ENCODE measurements around the gene MAP1A.
"Not testable (repeated sequence)": the region's sequence is repeated elsewhere in the genome, so short reads cannot be mapped to it uniquely, and the experiment has no call there.

Gene MAP1A

GRCh38 chr15:43531018-43531670 is 13.7 kb downstream of the MAP1A start:
- no peak for DNase-seq

- not testable (repeated sequence) for DNase-seq
Observed at GRCh38 chr15:43532826-43533225, 15.4 kb downstream of the MAP1A start.

- DNase-seq, result no peak
Observed at GRCh38 chr15:43534897-43535296, 17.5 kb downstream of the MAP1A start.

GRCh38 chr15:43538091-43538490 is 20.7 kb downstream of the MAP1A start:
- DNase-seq, result no peak

- no peak for DNase-seq
Observed at GRCh38 chr15:43541785-43542184, 24.4 kb downstream of the MAP1A start.

- DNase-seq, result no peak
Observed at GRCh38 chr15:43544266-43544665, 26.9 kb downstream of the MAP1A start.

GRCh38 chr15:43545426-43545825 is 28.0 kb downstream of the MAP1A start:
- DNase-seq, result no peak

GRCh38 chr15:43547539-43547938 is 30.1 kb downstream of the MAP1A start:
- DNase-seq, result no peak

- DNase-seq, result no peak
Observed at GRCh38 chr15:43550527-43551363, 33.3 kb downstream of the MAP1A start.

GRCh38 chr15:43552256-43552655 is 34.8 kb downstream of the MAP1A start:
- DNase-seq, result no peak

- no peak for DNase-seq
Observed at GRCh38 chr15:43552986-43553385, 35.6 kb downstream of the MAP1A start.

GRCh38 chr15:43562753-43563152 is 45.3 kb downstream of the MAP1A start:
- not testable (repeated sequence) for DNase-seq

GRCh38 chr15:43563793-43564192 is 46.4 kb downstream of the MAP1A start:
- not testable (repeated sequence) for DNase-seq

GRCh38 chr15:43566615-43567014 is 49.2 kb downstream of the MAP1A start:
- not testable (repeated sequence) for DNase-seq

GRCh38 chr15:43574607-43575006 is 57.2 kb downstream of the MAP1A start:
- not testable (repeated sequence) for DNase-seq
